GM18508 (cell line): Measurements from ENCODE around the gene SLC9C2.
"Not testable (repeated sequence)": the region's sequence is repeated elsewhere in the genome, so short reads cannot be mapped to it uniquely, and the experiment has no call there.

Source experiments
- ATAC-seq: cut with Tn5 transposase; IDR thresholded peaks from one replicate; pipeline ENCODE4 v1.9.1; 2021; ENCODE audit warnings: moderate number of reproducible peaks; ENCODE audit not compliant: insufficient read depth, unreplicated experiment

Gene SLC9C2

GRCh38 chr1:173469656-173470055, 133.2 kb downstream of the SLC9C2 start:
- no peak for ATAC-seq

GRCh38 chr1:173467426-173467825, 135.4 kb downstream of the SLC9C2 start:
- no peak for ATAC-seq

- not testable (repeated sequence) for ATAC-seq
Observed at GRCh38 chr1:173464185-173464584, 138.7 kb downstream of the SLC9C2 start.

DNA sequence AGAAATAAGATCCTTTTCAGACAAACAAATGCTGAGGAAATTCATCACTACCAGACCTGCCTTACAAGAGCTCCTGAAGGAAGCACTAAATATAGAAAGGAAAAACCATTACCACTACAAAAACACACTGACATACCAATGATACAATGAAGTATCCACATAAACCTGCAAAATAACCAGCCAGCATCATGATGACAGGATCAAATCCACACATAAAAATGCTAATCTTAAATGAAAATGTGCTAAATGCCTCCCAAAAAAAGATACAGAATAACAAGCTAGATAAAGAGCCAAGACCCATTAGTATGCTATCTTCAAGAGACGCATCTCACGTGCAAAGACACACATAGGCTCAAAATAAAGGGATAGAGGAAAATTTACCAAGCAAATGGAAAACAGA, 140.2 kb downstream of the SLC9C2 start:
- ATAC-seq: not testable (repeated sequence)

DNA sequence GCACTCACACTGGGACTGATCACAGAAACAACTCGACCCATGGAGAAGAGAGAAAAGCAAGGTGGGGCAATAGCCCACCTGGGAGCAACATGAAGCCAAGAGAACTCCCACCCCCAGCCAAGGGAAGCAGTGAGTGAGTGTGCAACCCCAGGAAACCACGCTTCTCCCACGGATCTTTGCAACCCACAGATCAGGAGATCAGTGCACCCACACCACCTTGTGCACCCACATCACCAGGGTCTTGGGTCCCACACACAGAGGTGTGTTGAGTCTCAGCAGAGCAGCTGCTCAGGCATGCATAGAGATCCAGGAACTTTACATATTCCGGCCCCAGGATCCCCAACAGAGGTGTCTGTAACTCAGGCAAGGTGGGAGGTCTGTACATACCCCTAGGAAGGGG, 143.0 kb downstream of the SLC9C2 start:
- no peak for ATAC-seq

DNA sequence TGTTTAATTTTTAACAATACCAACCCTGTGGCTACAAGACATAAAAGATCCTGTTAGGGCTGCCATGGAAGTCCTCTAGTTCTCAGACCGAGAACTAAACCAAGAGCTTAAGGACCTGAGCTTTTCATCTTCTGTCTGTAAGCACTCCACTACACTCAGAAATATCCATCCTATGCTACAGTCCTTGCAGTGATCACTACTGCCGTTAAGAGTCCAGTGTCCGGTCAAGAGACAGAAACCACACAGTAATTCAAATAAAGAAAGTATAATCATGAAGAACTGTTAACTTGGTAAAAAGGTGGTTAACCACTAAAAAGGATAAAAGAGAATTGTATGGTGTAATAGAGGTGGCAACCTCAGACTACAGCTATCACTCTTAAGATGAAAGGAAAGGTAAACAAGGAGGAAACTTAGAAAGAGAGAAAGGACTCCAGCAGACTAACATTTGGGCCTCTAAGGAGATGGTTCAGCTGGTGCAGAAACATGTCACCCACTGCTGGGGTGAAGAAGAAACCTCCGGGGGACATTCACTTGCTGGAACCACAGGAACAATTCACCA, 147.8 kb downstream of the SLC9C2 start:
- ATAC-seq: no peak

- ATAC-seq: no peak
Observed at GRCh38 chr1:173453982-173454381, 148.9 kb downstream of the SLC9C2 start.

GRCh38 chr1:173451981-173452380, 150.9 kb downstream of the SLC9C2 start:
- ATAC-seq: no peak
